ENCODE data around the gene SLMAP. TPM values are rescaled to one million over a fixed set of nuclear protein-coding genes. Genes with fewer than 3 reads are reported as not detected.

SLMAP gene
- total RNA-seq, 1 donor from 2014 or later, result 55.6 TPM

- intact Hi-C loops (cut with micrococcal nuclease), result no loop called here
Observed at GRCh38 chr3:57956833-57957174, 200.7 kb downstream of the SLMAP start.

GRCh38 chr3:57957824-57958223 lies 201.7 kb downstream of the SLMAP start:
- intact Hi-C loops (cut with micrococcal nuclease), result no loop called here

- intact Hi-C loops (cut with micrococcal nuclease), result no loop called here
Observed at GRCh38 chr3:57958642-57959422, 202.7 kb downstream of the SLMAP start.

GRCh38 chr3:57959423-57960173 lies 203.5 kb downstream of the SLMAP start:
- intact Hi-C loops (cut with micrococcal nuclease), result no loop called here

- intact Hi-C loops (cut with micrococcal nuclease), result no loop called here
Observed at GRCh38 chr3:57960174-57960505, 204.0 kb downstream of the SLMAP start.

GRCh38 chr3:57961177-57961827 lies 205.2 kb downstream of the SLMAP start:
- intact Hi-C loops (cut with micrococcal nuclease), result no loop called here

GRCh38 chr3:57961828-57962447 lies 205.8 kb downstream of the SLMAP start:
- intact Hi-C loops (cut with micrococcal nuclease), result loop anchor here (1.0 kb wide), 2 partner anchors 205 to 255 kb away; no protein-coding TSS in a partner anchor

- intact Hi-C loops (cut with micrococcal nuclease), result loop anchor here (1.0 kb wide), 2 partner anchors 205 to 255 kb away; no protein-coding TSS in a partner anchor
Observed at GRCh38 chr3:57962448-57962834, 206.3 kb downstream of the SLMAP start.

- intact Hi-C loops (cut with micrococcal nuclease), result no loop called here
Observed at GRCh38 chr3:57963811-57964346, 207.8 kb downstream of the SLMAP start.

- intact Hi-C loops (cut with micrococcal nuclease), result no loop called here
Observed at GRCh38 chr3:57966829-57967228, 210.7 kb downstream of the SLMAP start.

- intact Hi-C loops (cut with micrococcal nuclease), result no loop called here
Observed at GRCh38 chr3:57967590-57967989, 211.5 kb downstream of the SLMAP start.

GRCh38 chr3:57968501-57968900 lies 212.4 kb downstream of the SLMAP start:
- intact Hi-C loops (cut with micrococcal nuclease), result no loop called here

GRCh38 chr3:57971975-57972374 lies 215.9 kb downstream of the SLMAP start:
- intact Hi-C loops (cut with micrococcal nuclease), result no loop called here

GRCh38 chr3:57972531-57973111 lies 216.5 kb downstream of the SLMAP start:
- intact Hi-C loops (cut with micrococcal nuclease), result no loop called here

GRCh38 chr3:57973715-57974477 lies 217.8 kb downstream of the SLMAP start:
- intact Hi-C loops (cut with micrococcal nuclease), result no loop called here

GRCh38 chr3:57974796-57975388 lies 218.8 kb downstream of the SLMAP start:
- intact Hi-C loops (cut with micrococcal nuclease), result no loop called here

- intact Hi-C loops (cut with micrococcal nuclease), result no loop called here
Observed at GRCh38 chr3:57977818-57978235, 221.7 kb downstream of the SLMAP start.

GRCh38 chr3:57978316-57978715 lies 222.2 kb downstream of the SLMAP start:
- intact Hi-C loops (cut with micrococcal nuclease), result no loop called here
